Activated T-cell treated with anti-CD3 and anti-CD28 coated beads, Interleukin-2, amount 50 U/mL, for 4 hours (primary cell): Measurements from ENCODE around the gene CCDC192. TPM values are rescaled to one million over a fixed set of nuclear protein-coding genes. Genes with fewer than 3 reads are reported as not detected.
"Not testable (repeated sequence)": the region's sequence is repeated elsewhere in the genome, so short reads cannot be mapped to it uniquely, and the experiment has no call there.

Experiments
- ATAC-seq, 2 donors: fragments of 200-7000 bp; cut with Tn5 transposase; one replicate each; pipeline ENCODE4 v1.10.0; 2021
- DNase-seq: peaks from one replicate; pipeline ENCODE4 v3.0.0-alpha.2; 2020
- H3K27me3 Mint-ChIP-seq: one replicate; pipeline ENCODE4 v1.8.0; 2021; ENCODE audit warnings: low read depth, mixed read lengths
- H3K36me3 Mint-ChIP-seq: one replicate; pipeline ENCODE4 v1.8.0; 2022; ENCODE audit warnings: mixed read lengths; ENCODE audit not compliant: insufficient read depth
- H3K4me1 Mint-ChIP-seq: one replicate; pipeline ENCODE4 v1.8.0; 2021; ENCODE audit warnings: low read depth, mixed read lengths
- H3K4me3 Mint-ChIP-seq: one replicate; pipeline ENCODE4 v1.8.0; 2021; ENCODE audit warnings: mild to moderate bottlenecking, moderate library complexity, mixed read lengths
- H3K9me3 Mint-ChIP-seq: one replicate; pipeline ENCODE4 v1.8.0; 2021; ENCODE audit warnings: mixed read lengths
- total RNA-seq, 3 donors: library from RNA; stranded (reverse); gene quantifications; one replicate each; pipeline ENCODE4 v1.2.1, GENCODE V29; 2021

Gene CCDC192, protein sequence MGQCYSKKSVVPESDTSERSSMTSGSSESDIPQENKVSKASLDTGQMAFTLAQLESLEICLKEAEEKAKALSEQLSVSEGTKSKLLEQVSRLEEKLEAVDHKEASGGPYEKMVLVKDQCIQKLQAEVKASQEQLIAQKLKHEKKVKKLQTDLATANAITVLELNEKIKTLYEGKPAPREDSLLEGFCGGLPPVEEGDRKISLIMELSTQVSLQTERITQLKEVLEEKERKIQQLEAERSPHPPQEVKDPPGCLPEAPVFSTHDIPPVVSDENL
- not detected for total RNA-seq

DNA sequence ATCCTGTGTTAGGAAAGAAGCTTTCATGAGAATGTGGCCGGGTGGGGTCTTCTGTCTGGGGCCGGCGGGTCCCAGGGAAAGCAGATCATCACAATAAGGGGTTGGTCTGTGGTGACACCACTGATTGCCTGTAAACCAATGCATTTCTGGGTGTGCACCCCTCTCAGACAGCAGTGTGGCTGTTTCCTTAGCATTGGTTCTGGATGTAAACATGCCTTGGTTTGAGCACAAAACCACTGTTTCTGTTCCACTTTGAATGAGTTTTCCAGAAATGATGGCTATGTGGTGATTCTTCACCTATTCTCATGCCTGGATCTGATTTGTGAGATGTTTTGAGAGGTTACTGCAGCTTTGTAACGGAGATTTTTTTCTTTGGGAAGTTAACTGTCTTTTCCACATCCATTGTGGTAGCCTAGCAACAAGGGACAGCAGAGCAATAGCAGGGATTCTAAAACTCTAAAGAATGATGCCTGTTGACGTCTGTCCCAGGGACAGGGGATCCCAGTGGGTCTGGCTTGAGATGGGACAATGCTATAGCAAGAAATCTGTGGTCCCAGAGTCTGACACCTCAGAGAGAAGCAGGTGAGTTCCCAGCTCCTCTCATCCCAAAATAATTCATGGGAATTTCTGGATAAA lies at the start of gene CCDC192:
Gene CCDC192, plus strand, starts transcription at position 466 of the 636 bp plus-strand sequence. Its CDS starts 55 bp downstream, at position 521.
- no peak for ATAC-seq

DNA sequence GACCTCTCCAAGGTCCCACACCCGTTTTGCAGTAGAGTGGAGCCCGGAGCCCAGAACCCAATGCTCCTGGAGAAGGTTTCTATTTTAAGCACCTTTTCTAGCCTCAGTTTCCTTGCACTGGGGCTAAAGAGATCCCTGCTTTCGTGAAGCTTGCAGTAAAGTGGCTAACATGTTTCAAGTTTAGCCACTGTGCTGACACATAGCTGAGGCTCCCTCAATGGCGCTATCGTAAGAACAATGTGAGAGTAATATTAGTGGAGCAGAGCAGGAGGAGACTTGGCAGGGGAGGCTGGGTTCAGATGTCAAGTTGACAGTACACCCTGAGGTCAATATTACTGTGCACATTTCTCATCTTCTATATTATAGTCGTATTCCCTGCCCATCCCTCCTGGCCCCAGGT lies 46.4 kb upstream of the CCDC192 start:
- no peak overlapping the region for H3K4me3 Mint-ChIP-seq
- ATAC-seq, result no peak
- H3K4me1 Mint-ChIP-seq, result no peaks in the 10 kb centered on the region
- H3K27me3 Mint-ChIP-seq, result peaks cover 4% of the 10 kb centered on the region
- H3K9me3 Mint-ChIP-seq, result no peaks in the 10 kb centered on the region
- DNase-seq, result no peak
- H3K36me3 Mint-ChIP-seq, result no peaks in the 10 kb centered on the region

More for the DNA sequence above, at the start of gene CCDC192:
- H3K27me3 Mint-ChIP-seq, result peaks cover 4% of the 10 kb centered on the region
- H3K4me3 Mint-ChIP-seq, result no peak within 1 kb of the TSS
- DNase-seq, result no peak
- no peaks in the 10 kb centered on the region for H3K9me3 Mint-ChIP-seq
- H3K4me1 Mint-ChIP-seq, result no peaks in the 10 kb centered on the region
- no peaks in the 10 kb centered on the region for H3K36me3 Mint-ChIP-seq

DNA sequence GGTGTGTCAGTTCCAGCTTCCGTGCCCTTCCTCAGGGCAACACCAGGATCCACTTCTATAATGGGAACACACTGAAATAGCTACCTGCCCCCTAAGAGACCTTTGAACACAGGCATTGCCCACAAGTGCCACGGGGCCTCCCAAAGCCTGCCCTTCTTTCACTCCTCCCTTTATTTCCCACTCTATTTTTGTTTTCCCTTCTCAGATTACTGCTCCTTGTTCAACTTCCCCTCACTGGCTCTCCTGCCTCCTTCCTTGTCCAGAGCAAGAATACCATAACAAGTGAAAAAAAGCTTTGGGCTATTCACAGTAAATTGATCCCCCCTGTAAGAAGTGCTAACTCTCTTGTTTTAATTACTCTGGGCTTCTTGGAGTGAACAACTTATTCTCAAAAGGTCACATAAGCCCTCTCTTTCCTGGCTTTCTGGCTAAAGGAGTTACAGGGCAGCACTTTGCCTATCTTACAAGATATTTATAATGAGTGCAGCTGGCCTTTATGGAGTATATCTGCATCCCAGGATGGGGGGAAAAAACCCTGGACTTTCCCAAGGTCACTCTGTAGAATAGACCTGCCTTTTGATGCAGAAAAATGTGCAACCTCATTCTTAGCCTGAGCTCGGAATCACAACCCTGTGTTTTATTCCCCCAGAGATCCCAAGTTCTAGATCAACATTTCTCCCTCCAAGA lies 43.0 kb upstream of the CCDC192 start:
- no peaks in the 10 kb centered on the region for H3K36me3 Mint-ChIP-seq
- H3K4me3 Mint-ChIP-seq, result no peak overlapping the region
- no peaks in the 10 kb centered on the region for H3K9me3 Mint-ChIP-seq
- DNase-seq (no peak), ATAC-seq (no peak)
- peaks cover 4% of the 10 kb centered on the region for H3K27me3 Mint-ChIP-seq
- no peaks in the 10 kb centered on the region for H3K4me1 Mint-ChIP-seq

DNA sequence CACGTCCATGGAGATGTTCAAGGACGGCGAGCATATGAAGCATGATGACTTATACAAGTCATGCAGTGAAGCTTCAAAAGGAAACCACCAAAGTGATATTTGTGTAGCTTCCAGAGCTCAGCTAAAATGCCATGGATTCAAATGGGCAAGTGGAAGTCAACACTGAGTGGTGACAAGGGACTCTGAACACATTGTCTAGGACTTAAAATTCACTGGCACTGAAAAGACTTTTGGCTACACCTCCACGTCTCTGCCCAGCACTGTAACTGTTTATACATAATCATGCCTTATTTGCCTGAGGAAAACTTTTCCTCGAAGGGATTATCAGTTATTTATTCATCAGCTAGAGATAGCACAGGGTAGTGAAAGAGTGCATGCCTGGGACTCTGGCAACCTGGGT lies 39.1 kb upstream of the CCDC192 start:
- H3K9me3 Mint-ChIP-seq, result no peaks in the 10 kb centered on the region
- no peak overlapping the region for H3K4me3 Mint-ChIP-seq
- peaks cover 2% of the 10 kb centered on the region for H3K27me3 Mint-ChIP-seq
- no peaks in the 10 kb centered on the region for H3K4me1 Mint-ChIP-seq
- no peak for DNase-seq
- no peaks in the 10 kb centered on the region for H3K36me3 Mint-ChIP-seq
- no peak for ATAC-seq

DNA sequence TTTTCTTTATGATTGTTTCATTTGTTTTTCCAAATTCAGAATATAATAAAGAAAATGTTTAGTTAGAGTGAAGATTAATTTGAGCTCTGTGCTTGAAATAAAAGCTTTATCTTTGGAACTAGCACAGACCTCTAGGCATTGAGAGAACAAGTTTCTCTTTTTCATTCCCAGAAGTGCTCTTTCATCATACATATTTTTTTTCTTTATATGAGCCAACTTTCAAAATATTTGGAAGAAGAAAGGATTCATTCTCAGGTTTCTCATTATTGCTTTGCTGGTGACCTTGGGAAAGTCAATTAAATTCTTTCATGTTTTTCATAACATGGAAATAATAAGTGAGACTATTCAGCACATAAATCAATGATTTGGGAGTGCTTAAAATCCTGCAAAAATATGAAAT lies 37.5 kb upstream of the CCDC192 start:
- no peak for DNase-seq
- Mint-ChIP-seq H3K36me3 (no peaks in the 10 kb centered on the region), H3K4me1 (no peaks in the 10 kb centered on the region), H3K27me3 (peaks cover 2% of the 10 kb centered on the region), H3K4me3 (no peak overlapping the region), H3K9me3 (no peaks in the 10 kb centered on the region)
- ATAC-seq, result no peak

DNA sequence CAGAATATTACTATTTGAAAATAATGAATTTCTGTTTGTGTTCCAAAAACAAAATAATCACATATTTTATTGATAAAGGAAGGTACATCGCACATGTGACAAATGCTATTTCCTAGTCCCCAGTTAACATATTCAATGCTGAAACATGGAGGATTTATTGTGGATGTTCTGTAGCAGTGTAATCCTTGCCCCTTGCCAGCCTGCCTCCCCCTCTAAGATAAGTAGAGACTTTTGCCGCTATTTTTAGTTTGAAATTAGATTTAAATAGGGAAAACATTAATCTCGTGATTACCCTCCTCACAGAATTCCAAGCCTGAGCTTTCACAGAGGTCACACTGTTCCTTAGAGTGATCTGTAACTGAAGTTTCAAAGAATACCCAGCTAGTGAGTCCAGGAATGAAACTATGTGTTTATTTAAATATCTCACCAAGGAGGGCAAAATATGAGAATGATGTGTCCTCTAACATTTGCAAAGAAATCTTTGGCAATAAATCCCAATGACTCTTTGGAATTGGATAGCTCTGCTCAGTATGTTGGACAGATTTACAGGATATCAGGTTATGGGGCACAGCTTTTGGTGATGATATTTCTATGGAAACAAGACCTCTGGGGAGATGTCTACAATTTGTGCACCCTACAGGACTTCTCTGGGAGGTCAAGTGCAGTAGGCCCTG lies 37.0 kb upstream of the CCDC192 start:
- Mint-ChIP-seq H3K36me3 (no peaks in the 10 kb centered on the region), H3K4me1 (no peaks in the 10 kb centered on the region), H3K27me3 (peaks cover 2% of the 10 kb centered on the region), H3K9me3 (no peaks in the 10 kb centered on the region), H3K4me3 (no peak overlapping the region)
- ATAC-seq (no peak), DNase-seq (no peak)

DNA sequence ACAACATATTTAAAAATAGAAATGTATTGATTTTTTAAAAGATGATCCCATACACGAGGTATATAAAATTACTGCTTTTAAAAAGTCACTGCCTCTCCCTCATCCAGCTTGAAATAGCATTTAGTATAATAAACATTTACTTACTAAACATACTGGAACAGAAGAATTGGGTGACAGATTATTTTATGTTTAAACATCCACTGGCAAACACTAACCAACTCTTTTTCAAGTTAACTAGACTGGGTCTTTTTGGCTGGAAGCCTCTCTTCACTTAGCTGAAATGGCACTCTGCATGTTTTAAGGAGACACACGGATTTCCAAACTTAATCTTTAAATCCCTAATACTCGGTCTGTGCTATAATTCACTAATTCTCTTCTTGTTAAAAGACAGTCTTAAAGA lies 35.3 kb upstream of the CCDC192 start:
- Mint-ChIP-seq H3K36me3 (no peaks in the 10 kb centered on the region), H3K9me3 (no peaks in the 10 kb centered on the region), H3K4me1 (no peaks in the 10 kb centered on the region), H3K4me3 (no peak overlapping the region), H3K27me3 (peaks cover 2% of the 10 kb centered on the region)
- DNase-seq, result no peak
- no peak for ATAC-seq

DNA sequence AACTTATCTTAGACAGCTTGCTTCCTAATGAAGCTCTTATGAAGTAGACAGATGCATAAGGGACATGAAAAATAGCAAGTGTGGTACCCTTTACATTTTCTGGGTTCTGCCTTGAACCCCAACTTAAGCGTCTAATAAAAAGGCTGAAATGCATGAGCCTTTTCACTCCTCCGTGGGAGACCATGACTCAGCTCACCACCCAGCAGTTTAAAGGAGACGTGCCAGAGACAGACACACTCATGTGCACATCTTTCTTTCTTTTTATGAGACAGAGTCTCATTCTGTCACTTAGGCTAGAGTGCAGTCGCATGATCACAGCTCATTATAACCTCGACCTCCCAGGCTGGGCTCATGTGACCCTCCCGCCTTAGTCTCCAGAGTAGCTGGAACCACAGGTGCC lies 32.0 kb upstream of the CCDC192 start:
- Mint-ChIP-seq H3K4me1 (no peaks in the 10 kb centered on the region), H3K27me3 (peaks cover 2% of the 10 kb centered on the region), H3K9me3 (peaks cover 3% of the 10 kb centered on the region), H3K36me3 (no peaks in the 10 kb centered on the region), H3K4me3 (no peak overlapping the region)
- DNase-seq (no peak), ATAC-seq (no peak)

DNA sequence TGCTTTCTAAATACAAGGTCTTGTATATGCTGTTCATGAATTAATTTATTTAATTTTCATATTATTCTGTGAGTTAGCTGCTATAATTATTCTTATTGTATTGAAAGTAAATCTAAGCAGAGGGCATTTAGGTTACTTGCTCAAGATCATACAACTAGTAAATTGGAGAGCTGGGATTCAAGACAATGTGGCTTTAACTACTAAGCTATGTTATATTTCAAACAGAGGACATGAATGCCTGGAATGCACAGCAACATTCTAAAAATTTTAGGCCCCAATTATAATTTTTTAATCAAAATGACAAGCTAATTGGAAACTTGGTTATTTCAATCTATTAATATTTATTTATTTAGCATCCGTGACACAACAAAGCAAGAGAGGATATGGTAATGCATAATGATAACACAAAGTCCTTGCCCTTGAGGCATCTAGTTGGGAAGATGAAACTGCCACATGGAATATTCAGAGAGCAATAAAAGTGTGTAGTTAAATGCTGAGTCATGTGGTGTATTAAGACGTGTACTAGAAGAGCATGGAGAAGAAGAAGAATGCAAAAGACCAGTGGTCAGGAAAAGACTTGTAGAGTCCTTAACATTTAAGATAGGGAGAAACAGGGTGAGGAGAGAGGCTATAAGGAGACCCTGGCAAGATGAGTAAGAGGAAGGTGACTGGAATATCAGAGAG lies 29.9 kb upstream of the CCDC192 start:
- H3K9me3 Mint-ChIP-seq, result peaks cover 3% of the 10 kb centered on the region
- H3K4me3 Mint-ChIP-seq, result no peak overlapping the region
- ATAC-seq (no peak), DNase-seq (no peak)
- H3K36me3 Mint-ChIP-seq, result no peaks in the 10 kb centered on the region
- H3K4me1 Mint-ChIP-seq, result no peaks in the 10 kb centered on the region
- H3K27me3 Mint-ChIP-seq, result peaks cover 2% of the 10 kb centered on the region

DNA sequence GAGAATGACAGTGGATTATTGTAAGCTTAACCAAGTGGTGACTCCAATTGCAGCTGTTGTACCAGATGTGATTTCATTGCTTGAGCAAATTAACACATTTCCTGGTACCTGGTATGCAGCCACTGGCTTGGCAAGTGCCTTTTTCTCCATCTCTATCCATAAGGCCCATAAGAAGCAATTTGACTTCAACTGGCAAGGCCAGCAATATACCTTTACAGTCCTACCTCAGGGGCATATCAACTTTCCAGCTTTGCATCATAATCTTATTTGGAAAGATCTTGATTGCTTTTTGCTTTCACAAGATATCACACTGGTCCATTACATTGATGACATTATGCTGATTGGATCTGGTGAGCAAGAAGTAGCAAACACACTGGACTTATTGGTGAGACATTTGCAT lies 26.2 kb upstream of the CCDC192 start:
- not testable (repeated sequence) for DNase-seq, H3K27me3 Mint-ChIP-seq, ATAC-seq, H3K4me3 Mint-ChIP-seq, H3K9me3 Mint-ChIP-seq, H3K36me3 Mint-ChIP-seq, H3K4me1 Mint-ChIP-seq

DNA sequence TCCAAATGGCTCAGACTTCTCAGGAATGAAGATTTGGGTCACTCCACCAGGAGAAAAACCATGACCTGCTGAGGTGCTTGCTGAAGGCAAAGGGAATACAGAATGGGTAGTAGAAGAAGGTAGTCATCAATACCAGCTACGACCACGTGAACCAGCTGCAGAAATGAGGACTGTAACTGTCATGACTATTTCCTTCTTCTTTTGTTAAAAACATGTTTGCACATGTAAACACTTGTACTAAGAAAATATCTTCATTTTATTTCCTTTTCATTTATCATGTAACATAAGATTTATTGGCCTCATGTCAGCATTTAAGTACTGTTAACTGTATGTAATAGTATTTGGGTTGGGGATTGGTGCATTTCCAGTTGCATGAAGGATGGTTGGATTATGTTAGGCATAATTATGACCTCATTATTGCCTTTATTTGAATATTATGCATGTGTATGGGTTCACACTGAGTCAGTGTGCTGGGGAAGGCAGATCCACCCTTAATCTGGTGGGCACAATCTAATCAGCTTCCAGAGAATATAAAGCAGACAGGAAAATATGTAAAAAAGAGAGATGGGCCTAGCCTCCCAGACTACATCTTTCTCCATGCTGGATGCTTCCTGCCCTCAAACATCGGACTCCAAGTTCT lies 23.4 kb upstream of the CCDC192 start:
- ATAC-seq, H3K27me3 Mint-ChIP-seq, DNase-seq, H3K9me3 Mint-ChIP-seq, H3K4me1 Mint-ChIP-seq, H3K36me3 Mint-ChIP-seq, H3K4me3 Mint-ChIP-seq: not testable (repeated sequence)

DNA sequence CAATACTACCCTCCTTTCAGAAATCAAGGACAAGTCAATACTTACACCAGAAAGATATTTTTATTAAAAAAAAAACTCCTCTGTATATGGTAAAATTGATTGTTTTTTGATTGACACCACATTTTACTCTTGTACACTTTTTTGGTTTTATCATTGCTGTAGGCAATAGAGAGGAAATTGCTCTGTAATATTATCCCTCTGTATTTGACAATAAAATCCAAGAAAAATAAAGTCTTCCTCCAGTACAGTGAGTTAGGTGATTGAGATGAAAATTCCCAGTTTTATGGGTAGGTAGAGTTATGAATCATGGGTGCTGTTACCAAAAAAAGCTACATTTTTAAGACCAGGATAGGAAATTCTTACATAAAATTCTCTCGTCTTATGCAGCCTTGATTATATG lies 22.6 kb upstream of the CCDC192 start:
- no peaks in the 10 kb centered on the region for H3K4me1 Mint-ChIP-seq
- no peak overlapping the region for H3K4me3 Mint-ChIP-seq
- H3K27me3 Mint-ChIP-seq, result peaks cover 2% of the 10 kb centered on the region
- peaks cover 2% of the 10 kb centered on the region for H3K9me3 Mint-ChIP-seq
- DNase-seq, result no peak
- no peak for ATAC-seq
- H3K36me3 Mint-ChIP-seq, result no peaks in the 10 kb centered on the region

DNA sequence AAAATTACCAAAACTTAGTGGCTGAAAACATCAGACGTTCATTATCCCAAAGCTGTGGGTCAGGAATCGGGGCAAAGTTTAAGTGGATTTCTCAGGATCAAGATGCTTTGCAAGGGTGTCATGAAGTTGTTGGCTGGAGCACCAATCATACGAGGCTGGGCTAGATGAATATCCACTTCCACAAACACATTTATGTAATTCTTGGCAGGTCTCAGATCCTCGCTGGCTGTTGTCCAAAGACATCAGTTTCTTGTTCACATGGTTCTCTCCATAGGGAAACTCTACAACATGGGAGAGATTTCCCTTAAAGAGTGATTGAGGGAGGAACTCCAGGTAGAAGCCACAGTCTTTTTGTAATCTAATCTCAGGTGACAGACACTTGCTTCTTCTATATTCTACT lies 20.2 kb upstream of the CCDC192 start:
- DNase-seq, result no peak
- no peak overlapping the region for H3K4me3 Mint-ChIP-seq
- H3K9me3 Mint-ChIP-seq, result no peaks in the 10 kb centered on the region
- no peaks in the 10 kb centered on the region for H3K4me1 Mint-ChIP-seq
- ATAC-seq, result no peak
- H3K27me3 Mint-ChIP-seq, result peaks cover 2% of the 10 kb centered on the region
- no peaks in the 10 kb centered on the region for H3K36me3 Mint-ChIP-seq
